NCI-H1930 (cell line): ENCODE data around the gene DDX39A.

Source experiments
- DNase-seq, 2 experiments: peaks; one replicate each; lab custom pipeline; 2025; lab: John Stamatoyannopoulos, UW

DDX39A gene

DNA sequence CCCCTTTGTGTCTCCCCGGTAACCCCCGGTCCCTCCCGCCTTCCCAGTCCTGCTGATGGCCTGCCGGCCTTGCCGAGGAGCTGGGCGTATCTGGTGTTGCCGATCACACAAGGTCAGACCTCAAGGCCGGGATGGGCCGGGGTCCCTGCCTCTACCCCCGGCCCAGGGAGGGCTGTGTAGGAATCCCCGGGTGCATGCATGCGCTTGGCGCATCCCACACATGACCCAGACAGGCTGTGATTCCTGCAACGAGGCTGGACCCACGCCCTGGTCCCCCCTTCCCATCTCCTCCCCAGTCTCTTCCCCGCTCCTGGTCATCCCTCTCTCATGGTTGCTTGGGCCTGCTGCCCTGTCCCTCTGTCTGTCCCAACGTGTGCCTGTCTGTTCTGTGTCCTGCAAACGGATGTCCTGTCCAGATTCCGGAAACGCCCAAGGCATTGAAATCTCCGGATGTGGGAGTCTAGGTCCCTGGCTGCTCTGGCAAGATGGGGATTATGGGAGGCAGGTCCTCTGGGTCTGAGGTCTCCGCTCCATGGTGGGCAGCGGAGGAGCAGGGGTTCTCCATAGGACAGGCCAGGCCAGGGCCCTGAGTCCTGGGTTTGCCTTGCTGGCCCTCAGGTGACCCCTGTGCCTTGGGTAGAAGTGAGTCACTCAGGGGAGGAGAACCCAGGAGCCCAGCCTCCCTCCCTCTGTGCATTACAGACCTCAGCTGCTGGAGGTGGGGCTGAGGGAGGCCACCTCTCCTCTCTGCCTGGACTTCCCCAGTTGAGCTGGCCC is 15.6 kb upstream of the DDX39A start:
- DNase-seq, result no peak

- DNase-seq, result peak in 1 of 2 experiments; percentile 4
These were observed 14.7 kb upstream of the DDX39A start for GRCh38 chr19:14433554-14434501.

GRCh38 chr19:14432791-14433553 is 13.8 kb upstream of the DDX39A start, which contains the start of gene PKN1:
PKN1 (plus strand) TSS chr19:14433306; CDS start chr19:14433522, 216 bp downstream.
- peak; percentile 71 to 73 for DNase-seq

GRCh38 chr19:14430712-14431111 is 11.6 kb upstream of the DDX39A start:
- no peak for DNase-seq

- no peak for DNase-seq
These were observed 9.8 kb upstream of the DDX39A start for GRCh38 chr19:14428882-14429416.

DNA sequence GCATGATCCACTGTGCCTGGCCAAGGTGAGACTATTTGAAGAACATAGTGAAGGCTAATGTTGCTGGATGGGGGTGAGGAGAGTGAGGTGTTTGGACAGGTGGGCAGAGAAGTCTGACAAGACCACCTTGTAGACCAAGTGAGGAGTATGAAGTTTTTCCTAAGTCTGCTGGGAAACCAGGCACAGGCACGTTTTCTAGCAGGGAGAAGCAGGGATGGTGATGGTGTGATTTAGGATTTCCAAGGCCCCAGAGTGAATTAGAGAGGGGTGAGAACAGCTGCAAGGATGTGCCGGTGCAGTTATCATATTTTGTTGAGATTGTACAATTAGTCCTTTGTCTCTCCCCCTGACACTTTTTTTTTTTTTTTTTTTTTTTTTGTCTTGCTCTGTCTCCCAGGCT is 8.3 kb upstream of the DDX39A start:
- no peak for DNase-seq

DNA sequence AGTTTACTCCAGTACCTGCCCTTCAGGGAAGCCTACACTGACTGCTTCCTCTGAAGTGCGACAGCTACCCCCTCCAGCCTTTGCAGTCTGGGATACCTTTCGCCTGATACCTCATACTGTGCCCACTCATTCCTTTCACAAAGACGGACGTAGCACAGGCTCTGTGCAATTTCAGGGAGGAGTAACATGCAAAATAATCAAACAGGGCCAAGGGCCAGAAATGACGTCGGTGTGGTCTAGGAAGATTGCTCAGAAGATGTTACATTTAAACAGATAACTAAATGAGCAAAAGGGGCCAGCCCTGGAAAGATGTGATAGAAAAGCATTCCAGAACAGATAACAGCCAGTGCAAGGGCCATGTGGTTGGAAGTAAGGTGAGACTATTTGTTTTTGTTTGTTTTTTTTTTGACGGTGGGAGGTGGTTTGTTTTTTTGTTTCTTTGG is 6.6 kb upstream of the DDX39A start:
- DNase-seq, result no peak

GRCh38 chr19:14418856-14419105 is 360 bp downstream of the DDX39A start:
- DNase-seq, result no peak

DNA sequence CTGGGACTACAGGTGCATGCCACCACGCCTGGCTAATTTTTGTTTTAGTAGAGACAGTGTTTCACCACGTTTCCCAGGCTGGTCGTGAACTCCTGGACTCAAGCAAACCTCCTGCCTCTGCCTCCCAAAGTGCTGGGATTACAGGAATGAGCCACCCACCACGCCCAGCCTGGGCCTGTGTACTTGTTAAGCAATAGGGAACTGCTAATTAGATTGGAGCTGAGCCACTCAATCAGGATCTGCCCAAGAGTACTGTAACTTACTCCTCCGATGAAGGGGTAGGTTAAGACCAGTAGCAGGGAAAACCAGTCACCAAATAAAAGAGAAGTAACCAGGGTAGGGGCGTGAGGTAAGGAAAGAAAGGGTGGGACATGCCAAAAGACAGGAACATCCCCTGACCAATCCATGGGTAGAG is 2.3 kb downstream of the DDX39A start:
- no peak for DNase-seq

DNA sequence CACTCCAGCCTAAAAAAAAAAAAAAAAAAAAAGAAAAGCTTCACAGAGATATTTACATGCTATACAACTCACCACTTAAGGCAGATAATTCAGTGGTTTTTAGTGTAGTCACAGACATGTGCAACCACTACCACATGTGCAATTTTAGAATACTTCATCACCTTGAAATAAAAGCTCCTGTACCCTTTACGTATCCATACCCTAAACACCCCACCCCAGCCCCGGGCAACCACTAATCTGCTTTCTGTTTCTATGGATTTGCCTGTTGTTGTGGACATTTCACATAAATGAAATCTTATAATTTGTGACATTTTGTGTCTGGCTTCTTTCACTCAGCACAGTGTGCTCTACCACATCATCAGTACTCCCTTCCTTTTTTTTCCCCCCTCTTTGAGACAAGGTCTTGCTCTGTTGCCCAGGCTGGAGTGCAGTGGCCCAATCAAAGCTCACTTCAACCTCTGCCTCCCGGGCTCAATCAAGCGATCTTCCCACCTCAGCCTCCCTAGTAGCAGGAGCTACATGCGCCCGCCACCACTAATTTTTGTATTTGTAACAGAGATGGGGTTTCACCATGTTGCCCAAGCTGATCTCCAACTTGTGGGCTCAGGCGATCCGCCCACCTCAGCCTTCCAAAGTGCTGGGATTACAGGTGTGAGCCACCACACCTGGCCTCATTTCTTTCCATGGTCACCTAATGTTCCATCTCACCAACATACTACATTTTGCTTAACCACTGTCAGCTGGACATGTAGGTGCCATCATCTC is 4.0 kb downstream of the DDX39A start:
- DNase-seq, result no peak

GRCh38 chr19:14413693-14414181 is 5.4 kb downstream of the DDX39A start:
- DNase-seq, result no peak

DNA sequence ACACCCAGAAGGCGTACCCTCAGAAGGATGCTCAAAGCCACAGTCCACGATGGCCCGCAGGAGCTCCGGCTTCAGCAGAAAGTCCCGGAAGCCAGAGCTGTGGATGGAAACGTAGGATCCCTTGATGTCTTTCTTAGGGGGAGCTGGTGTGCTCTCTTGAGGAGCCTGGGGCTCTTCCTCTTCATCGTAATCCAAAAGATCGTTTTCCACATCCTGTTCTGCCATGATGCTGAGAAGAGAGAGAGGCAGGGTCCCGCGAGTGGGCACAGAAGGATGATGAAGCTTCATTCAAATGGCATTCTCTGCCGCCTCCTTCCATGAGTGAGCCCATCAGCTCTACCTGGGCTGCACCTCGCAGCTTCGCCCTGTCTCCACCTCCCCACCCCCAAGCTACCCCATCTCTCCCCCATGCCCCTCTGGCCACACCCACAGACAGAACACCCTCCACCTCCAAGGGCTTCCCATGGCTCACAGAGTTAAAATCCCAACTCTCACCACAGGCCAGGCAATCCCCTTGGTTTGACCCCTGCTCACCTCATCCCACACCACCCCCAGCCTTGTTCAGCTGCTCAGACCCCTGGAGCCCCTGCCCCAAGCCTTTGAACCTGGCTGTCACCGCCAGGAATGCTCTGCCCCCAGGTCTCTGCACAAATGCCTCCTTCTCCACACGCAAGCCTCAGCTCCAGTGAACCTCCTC is 6.0 kb downstream of the DDX39A start:
- no peak for DNase-seq

- DNase-seq, result no peak
These were observed 6.7 kb downstream of the DDX39A start for GRCh38 chr19:14412324-14412995.

GRCh38 chr19:14411938-14412245 is 7.2 kb downstream of the DDX39A start:
- DNase-seq, result no peak

DNA sequence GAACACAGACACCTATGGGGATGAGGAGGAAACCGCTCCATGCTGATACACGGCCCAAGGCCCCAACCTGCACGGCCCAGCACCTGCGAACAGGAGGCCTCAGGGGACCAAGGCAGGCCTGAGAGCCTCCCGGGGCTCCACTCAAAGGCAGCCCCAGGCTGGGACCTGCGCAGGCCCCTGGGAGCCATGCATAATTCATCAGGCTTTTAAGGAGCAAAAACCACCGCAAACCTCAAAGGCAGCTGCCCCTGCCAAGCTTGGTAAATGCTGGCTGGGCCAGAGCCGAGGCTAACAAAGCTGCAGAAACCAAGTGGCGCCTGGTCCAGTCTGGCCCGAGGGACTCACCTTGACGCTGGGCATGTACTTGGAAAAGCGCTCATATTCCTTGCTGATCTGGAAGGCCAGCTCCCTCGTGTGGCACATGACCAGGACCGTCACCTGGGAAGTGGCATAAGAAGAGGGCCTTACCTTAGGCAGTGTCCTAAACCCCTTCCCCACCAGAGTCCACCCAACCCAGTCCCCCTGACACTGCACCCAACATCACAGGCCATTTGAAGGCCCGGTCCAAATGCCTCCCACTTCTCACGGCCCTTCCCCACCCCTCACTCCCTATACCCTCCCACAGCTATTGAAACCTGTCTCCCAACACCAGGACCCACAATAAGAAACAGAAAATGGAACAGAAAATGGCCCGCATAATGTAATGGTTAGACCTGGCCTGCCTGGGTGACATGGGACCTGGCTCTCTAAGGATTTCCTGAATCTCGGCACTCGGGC is 7.8 kb downstream of the DDX39A start:
- no peak for DNase-seq

DNA sequence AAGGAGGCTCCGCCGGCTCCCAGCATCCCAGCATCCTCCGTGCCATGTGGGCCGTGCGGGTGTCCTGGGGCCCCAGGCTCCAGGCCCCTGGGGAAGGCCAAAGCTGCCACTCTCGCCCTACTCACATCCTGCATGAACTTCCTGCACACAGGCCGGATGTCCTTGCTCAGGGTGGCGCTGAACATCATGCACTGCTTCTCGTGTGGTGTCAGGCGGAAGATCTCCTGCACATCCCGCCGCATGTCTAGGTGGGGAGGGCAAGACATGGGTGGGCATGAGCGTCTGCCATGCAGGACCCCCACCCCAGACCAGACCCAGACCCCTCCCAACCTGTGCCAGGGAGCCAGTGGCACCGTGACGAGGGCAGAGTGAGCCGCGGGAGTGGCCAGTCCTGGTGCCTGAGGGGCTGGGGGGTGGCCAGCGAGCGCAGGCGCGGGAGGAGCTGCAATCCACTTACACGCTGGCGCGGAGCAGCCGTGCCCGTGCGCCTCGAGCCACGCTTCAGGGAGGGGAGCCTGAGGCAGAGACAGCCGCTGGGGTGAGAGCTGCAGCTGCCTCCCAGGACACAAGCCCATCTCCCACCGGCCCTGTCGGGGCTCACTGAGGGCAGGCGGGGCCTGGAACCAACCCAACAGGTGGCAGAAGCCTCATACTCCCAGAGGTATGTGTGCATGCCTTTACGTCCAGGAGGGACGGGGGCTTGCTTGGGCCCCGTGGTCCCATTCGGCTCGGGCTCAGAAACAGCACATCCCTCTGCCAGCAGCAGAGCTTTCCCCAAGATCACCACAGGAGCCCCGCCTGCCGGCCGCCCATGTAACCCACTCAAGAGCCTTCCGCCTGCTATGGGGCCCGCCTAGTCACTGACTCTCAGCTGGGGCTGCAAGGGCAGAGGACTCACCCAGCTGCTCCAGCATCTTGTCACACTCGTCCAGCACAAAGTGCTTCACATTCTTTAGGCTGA is 8.8 kb downstream of the DDX39A start:
- DNase-seq, result no peak

- no peak for DNase-seq
These were observed 9.8 kb downstream of the DDX39A start for GRCh38 chr19:14409146-14410023.
